Upper lobe of right lung (tissue), 1 donor: ENCODE results near the gene GRM7. TPM values are rescaled to one million over a fixed set of nuclear protein-coding genes. Genes with fewer than 3 reads are reported as not detected.

ENCODE experiments used
- ATAC-seq: fragments of 200-7000 bp; cut with Tn5 transposase; one replicate; pipeline ENCODE4 v1.9.1; 2020; ENCODE audit warnings: mild to moderate bottlenecking, moderate library complexity
- DNase-seq: peaks from one replicate; pipeline ENCODE4 v3.0.0-alpha.2; 2020
- H3K27ac ChIP-seq: fragments of 200-600 bp; one replicate; pipeline ENCODE4 v1.8.0; 2022
- H3K27me3 ChIP-seq: fragments of 200-600 bp; one replicate; pipeline ENCODE4 v1.8.0; 2022; ENCODE audit warnings: mild to moderate bottlenecking
- H3K36me3 ChIP-seq: fragments of 200-600 bp; one replicate; pipeline ENCODE4 v1.8.0; 2022
- H3K4me1 ChIP-seq: fragments of 200-600 bp; one replicate; pipeline ENCODE4 v1.8.0; 2022
- H3K4me3 ChIP-seq: fragments of 200-600 bp; one replicate; pipeline ENCODE4 v1.8.0; 2022; ENCODE audit warnings: mild to moderate bottlenecking
- H3K9me3 ChIP-seq: fragments of 200-600 bp; one replicate; pipeline ENCODE4 v1.8.0; 2022
- intact Hi-C: fragments of 100-400 bp; cut with DNase I; formaldehyde crosslinking; loops from one replicate; pipeline ENCODE4 v1.11.0; 2022
- total RNA-seq: library from RNA; stranded (reverse); fragmentation: NEBNext Ultra II Directional; extraction: Animal tissue kit (Norgen Biotek cat#: 25700); gene quantifications from one replicate; pipeline ENCODE4 v1.2.1, GENCODE V29; 2021
- TF ChIP-seq, protein P1 (sequence below): fragments of 200-600 bp; IDR thresholded peaks from one replicate; pipeline ENCODE4 v1.8.0; 2022; ENCODE audit warnings: antibody characterized with exemption
- donor health status: DM: no; HTN: yes; CAD: no; lungs with severe emphysema.

The GRM7 gene
- total RNA-seq, 1 donor from 2014 or later: not detected

DNA sequence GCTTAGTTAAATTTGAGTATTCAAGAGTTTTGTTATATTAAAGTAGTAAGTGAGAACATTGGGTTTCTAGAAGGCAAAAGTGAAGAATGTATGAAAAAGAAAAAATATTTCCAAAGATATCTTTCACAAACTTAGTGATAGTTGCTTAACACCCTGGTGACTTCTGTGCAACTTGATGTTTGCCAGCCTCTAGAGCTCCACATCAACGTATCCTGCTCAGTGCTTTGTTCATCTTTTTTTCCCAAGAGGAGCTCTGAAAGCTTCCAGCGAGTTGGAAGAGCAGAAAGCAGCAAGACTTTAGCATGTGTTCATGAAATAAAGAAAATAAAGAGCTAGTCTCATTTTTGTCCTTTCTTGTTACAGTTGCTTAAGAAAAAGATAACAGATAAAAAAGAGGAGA is 225.5 kb downstream of the GRM7 start:
- ATAC-seq (no peak), DNase-seq (no peak)
- no peaks in the 10 kb centered on the region for H3K4me1 ChIP-seq
- no peaks in the 10 kb centered on the region for H3K27me3 ChIP-seq
- TF ChIP-seq, protein P1, sequence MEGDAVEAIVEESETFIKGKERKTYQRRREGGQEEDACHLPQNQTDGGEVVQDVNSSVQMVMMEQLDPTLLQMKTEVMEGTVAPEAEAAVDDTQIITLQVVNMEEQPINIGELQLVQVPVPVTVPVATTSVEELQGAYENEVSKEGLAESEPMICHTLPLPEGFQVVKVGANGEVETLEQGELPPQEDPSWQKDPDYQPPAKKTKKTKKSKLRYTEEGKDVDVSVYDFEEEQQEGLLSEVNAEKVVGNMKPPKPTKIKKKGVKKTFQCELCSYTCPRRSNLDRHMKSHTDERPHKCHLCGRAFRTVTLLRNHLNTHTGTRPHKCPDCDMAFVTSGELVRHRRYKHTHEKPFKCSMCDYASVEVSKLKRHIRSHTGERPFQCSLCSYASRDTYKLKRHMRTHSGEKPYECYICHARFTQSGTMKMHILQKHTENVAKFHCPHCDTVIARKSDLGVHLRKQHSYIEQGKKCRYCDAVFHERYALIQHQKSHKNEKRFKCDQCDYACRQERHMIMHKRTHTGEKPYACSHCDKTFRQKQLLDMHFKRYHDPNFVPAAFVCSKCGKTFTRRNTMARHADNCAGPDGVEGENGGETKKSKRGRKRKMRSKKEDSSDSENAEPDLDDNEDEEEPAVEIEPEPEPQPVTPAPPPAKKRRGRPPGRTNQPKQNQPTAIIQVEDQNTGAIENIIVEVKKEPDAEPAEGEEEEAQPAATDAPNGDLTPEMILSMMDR: no peak
- H3K9me3 ChIP-seq: no peaks in the 10 kb centered on the region
- H3K36me3 ChIP-seq: no peaks in the 10 kb centered on the region
- intact Hi-C loops: no loop called here
- H3K27ac ChIP-seq: no peak overlapping the region
- H3K4me3 ChIP-seq: no peak overlapping the region

DNA sequence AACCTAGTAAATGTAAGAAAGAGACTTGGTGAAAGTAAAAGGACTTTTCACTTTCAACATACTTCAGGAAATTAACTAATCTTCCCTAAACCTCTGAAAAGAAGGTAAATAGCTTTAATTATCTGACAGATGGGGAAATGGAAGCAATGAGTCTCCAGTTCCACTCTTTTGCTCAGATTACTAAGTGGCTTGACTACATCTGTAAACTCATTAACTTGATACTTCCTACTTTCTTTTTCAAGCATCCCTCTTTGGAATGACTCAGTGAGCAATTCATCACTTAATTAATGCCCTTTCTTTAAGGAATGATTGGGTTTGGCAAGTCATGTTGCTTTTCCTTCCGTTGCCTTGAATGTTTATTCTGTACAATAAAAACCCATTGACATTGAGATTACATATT is 234.2 kb downstream of the GRM7 start:
- no peaks in the 10 kb centered on the region for H3K9me3 ChIP-seq
- no peak overlapping the region for H3K27ac ChIP-seq
- H3K36me3 ChIP-seq: no peaks in the 10 kb centered on the region
- intact Hi-C loops: no loop called here
- ATAC-seq (no peak), DNase-seq (no peak)
- TF ChIP-seq, protein P1: no peak
- no peaks in the 10 kb centered on the region for H3K27me3 ChIP-seq
- no peaks in the 10 kb centered on the region for H3K4me1 ChIP-seq
- H3K4me3 ChIP-seq: no peak overlapping the region

DNA sequence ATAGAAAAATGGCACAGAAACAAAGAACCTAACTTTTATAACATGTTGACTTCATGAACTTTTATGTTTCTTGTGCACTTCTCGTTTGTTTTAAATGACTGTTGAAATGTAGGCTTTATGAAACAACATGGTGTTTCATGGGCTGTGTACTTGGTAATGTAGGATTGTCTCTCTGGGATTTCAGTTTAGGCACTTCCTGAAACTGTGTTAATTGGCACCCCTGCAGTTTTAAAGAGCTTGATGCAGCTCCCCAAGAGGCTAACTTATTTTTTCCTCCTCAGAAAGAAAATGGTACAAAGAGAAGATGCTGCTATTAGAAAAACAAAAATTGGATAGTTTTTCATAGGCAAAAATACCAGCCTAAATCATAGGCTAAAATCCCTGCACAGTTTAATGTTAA is 239.2 kb downstream of the GRM7 start:
- no peak for DNase-seq
- H3K4me1 ChIP-seq: no peaks in the 10 kb centered on the region
- no peak for ATAC-seq
- no peaks in the 10 kb centered on the region for H3K27me3 ChIP-seq
- intact Hi-C loops: no loop called here
- H3K27ac ChIP-seq: no peak overlapping the region
- TF ChIP-seq, protein P1: no peak
- no peak overlapping the region for H3K4me3 ChIP-seq
- no peaks in the 10 kb centered on the region for H3K9me3 ChIP-seq
- H3K36me3 ChIP-seq: no peaks in the 10 kb centered on the region

DNA sequence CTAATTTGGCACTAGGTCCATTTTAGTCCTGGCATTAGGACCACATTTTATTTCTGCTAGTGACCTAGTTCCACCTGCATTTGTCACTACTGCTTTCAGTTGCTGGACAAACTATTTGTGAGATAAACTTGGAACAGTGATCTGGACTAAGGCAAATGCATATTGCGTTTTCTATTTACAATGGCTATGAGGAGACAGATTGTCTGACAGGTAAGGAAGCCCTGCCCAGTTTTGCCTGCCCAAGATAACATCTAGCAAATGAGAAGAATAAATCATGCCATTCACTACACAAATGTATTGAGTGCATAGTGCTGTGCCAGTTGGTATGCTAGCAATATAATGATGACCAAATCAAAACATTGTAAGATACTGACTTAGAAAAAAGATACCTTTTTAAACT is 245.7 kb downstream of the GRM7 start:
- intact Hi-C loops: no loop called here
- H3K4me1 ChIP-seq: no peaks in the 10 kb centered on the region
- TF ChIP-seq, protein P1: no peak
- H3K9me3 ChIP-seq: no peaks in the 10 kb centered on the region
- DNase-seq: no peak
- H3K36me3 ChIP-seq: no peaks in the 10 kb centered on the region
- no peak for ATAC-seq
- no peak overlapping the region for H3K4me3 ChIP-seq
- H3K27me3 ChIP-seq: no peaks in the 10 kb centered on the region
- H3K27ac ChIP-seq: no peak overlapping the region

DNA sequence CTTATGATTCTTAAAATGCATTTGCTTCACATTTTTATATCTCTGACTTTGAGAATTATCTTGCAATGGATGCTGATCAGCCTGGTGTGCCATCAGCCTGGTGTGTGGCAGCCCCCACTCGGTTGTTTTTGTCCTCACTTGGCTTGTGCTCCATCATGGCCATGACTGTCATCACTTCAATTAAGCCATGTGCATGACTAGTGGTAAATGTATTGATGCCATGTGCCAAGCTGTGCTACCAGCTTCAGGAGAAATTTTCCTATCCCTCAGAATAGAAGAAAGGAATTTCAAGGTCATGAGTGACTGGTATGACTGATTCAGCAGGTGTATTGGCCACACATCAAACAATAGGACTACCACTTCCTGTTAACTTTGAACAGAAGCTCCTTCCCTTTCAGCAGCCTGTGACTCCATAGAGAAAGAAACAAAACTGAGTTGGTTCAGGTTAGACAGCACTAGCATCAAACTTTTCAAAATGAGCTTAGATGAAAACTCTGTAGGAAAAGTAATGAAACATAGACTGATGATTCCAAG is 251.7 kb downstream of the GRM7 start:
- ATAC-seq (no peak), DNase-seq (no peak)
- Histone ChIP-seq H3K4me3 (no peak overlapping the region), H3K36me3 (no peaks in the 10 kb centered on the region), H3K4me1 (no peaks in the 10 kb centered on the region), H3K9me3 (no peaks in the 10 kb centered on the region), H3K27me3 (no peaks in the 10 kb centered on the region), H3K27ac (no peak overlapping the region)
- TF ChIP-seq, protein P1: no peak
- intact Hi-C loops: no loop called here

DNA sequence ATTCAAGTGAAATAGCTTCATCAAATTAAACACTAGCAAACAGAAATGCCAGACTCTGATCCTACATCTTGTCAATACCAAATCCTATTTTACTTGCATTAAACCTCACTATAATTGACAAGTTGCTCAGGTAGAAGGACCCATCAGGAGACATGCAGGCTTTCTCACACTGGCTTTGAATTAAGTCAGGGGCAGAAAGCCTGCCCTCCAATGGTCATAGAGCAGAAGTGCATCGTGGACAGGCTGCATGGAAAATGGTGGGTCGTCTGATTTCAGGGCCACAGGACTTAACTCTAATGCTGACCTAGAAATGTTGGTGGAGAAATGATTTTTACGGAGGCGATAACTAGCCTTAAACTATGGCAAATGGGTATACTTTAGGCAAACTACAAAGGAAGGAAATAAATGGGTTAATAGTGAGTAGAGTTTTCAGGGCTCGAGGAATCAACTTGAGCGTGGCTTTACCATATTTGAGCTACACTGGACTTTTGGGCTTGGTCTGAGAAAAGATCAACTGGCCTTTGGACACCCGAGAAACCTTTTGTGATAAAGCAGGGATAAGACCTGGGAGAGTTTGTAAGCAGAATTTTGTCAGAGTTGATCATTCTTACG is 283.9 kb downstream of the GRM7 start:
- DNase-seq: no peak
- peak; percentile 47 for ATAC-seq
- Histone ChIP-seq H3K36me3 (no peaks in the 10 kb centered on the region), H3K4me1 (no peaks in the 10 kb centered on the region), H3K9me3 (no peaks in the 10 kb centered on the region), H3K4me3 (no peak overlapping the region), H3K27me3 (no peaks in the 10 kb centered on the region), H3K27ac (no peak overlapping the region)
- TF ChIP-seq, protein P1: peak; percentile 37
- intact Hi-C loops: no loop called here
